Activated naive CD8-positive, alpha-beta T cell treated with anti-CD3 and anti-CD28 coated beads, Interleukin-2, amount 10 ng/mL, durations not matched to agents 7 days and 5 days (primary cell): Measurements from ENCODE around the gene NPAS3. TPM values are rescaled to one million over a fixed set of nuclear protein-coding genes. Genes with fewer than 3 reads are reported as not detected.

Experiments
- ATAC-seq: fragments of 150-1000 bp; cut with Tn5 transposase; one replicate; pipeline ENCODE4 v1.10.0; 2021; ENCODE audit warnings: low read depth, moderate library complexity
- POLR2A ChIA-PET: fragments of 350-600 bp; sonication (Branson Sonifier 250); formaldehyde crosslinking; loops from one replicate; lab custom pipeline; 2021; ENCODE audit warnings: antibody characterized with exemption; lab: Charles Lee
- DNase-seq: peaks from one replicate; pipeline ENCODE4 v3.0.0; 2021
- H3K27ac Mint-ChIP-seq: one replicate; pipeline ENCODE4 v1.8.0; 2022; ENCODE audit warnings: mild to moderate bottlenecking, mixed read lengths
- H3K27me3 Mint-ChIP-seq: one replicate; pipeline ENCODE4 v1.8.0; 2022; ENCODE audit warnings: mild to moderate bottlenecking, moderate library complexity, mixed read lengths
- H3K36me3 Mint-ChIP-seq: one replicate; pipeline ENCODE4 v1.8.0; 2021; ENCODE audit warnings: mild to moderate bottlenecking, mixed read lengths
- H3K4me1 Mint-ChIP-seq: one replicate; pipeline ENCODE4 v1.8.0; 2021; ENCODE audit warnings: mixed read lengths
- H3K4me3 Mint-ChIP-seq: one replicate; pipeline ENCODE4 v1.8.0; 2022; ENCODE audit warnings: mild to moderate bottlenecking, moderate library complexity, mixed read lengths
- H3K9me3 Mint-ChIP-seq: one replicate; pipeline ENCODE4 v1.8.0; 2021; ENCODE audit warnings: mixed read lengths
- total RNA-seq, 2 experiments: library from RNA; stranded (reverse); gene quantifications; one replicate each; pipeline ENCODE4 v1.2.3, GENCODE V29; 2021

Gene NPAS3
- total RNA-seq, 2 experiments from 2014 or later, result not detected

- no peak overlapping the region for H3K4me3 Mint-ChIP-seq
- no peaks in the 10 kb centered on the region for H3K4me1 Mint-ChIP-seq
- no peaks in the 10 kb centered on the region for H3K9me3 Mint-ChIP-seq
- H3K27ac Mint-ChIP-seq, result no peak overlapping the region
- H3K36me3 Mint-ChIP-seq, result no peaks in the 10 kb centered on the region
- no peak for ATAC-seq
- H3K27me3 Mint-ChIP-seq, result no peaks in the 10 kb centered on the region
- no peak for DNase-seq
- POLR2A ChIA-PET, result no interaction called here
Observed at GRCh38 chr14:33711811-33712216, 773.1 kb downstream of the NPAS3 start.

DNA sequence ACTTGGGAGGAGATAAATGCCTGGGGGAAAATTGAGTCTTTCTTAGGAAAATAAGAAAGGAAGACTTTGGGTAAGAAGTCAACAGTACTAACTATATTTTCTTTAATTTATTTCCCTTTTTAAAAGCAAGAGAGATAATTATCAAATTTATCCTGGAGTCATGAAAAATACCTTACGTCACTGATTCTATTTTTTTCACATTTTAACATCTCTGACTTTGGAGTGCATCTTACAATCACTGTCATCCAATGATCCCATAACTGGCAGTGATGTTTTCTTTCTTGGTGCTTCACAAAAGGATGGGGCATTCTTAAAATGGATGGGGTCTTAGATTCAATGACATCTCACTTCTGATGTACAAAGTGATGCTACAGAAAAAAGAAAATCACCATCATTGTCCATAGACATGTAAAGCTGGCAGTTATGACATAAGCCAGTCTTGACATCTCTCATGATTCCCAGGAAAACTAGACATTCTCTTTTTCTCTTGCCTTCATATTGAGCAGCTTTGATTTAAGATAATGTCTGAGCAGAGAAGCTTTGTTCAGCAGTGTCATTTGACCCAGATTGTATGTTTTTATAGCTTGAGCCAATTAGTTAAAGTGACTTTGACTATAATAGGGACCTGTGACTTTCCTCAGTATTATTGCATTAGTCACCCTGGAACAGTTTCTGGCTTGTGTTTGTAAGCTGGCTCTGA, 776.0 kb downstream of the NPAS3 start:
- no peak for ATAC-seq
- POLR2A ChIA-PET, result no interaction called here
- H3K27ac Mint-ChIP-seq, result no peak overlapping the region
- no peaks in the 10 kb centered on the region for H3K4me1 Mint-ChIP-seq
- H3K27me3 Mint-ChIP-seq, result no peaks in the 10 kb centered on the region
- no peaks in the 10 kb centered on the region for H3K36me3 Mint-ChIP-seq
- H3K4me3 Mint-ChIP-seq, result no peak overlapping the region
- no peak for DNase-seq
- no peaks in the 10 kb centered on the region for H3K9me3 Mint-ChIP-seq

GRCh38 chr14:33715227-33715528, 776.5 kb downstream of the NPAS3 start:
- DNase-seq, result no peak
- POLR2A ChIA-PET, result no interaction called here
- Mint-ChIP-seq H3K27ac (no peak overlapping the region), H3K4me1 (no peaks in the 10 kb centered on the region), H3K27me3 (no peaks in the 10 kb centered on the region), H3K9me3 (no peaks in the 10 kb centered on the region), H3K36me3 (no peaks in the 10 kb centered on the region), H3K4me3 (no peak overlapping the region)
- no peak for ATAC-seq

GRCh38 chr14:33716921-33717320, 778.2 kb downstream of the NPAS3 start:
- no peaks in the 10 kb centered on the region for H3K36me3 Mint-ChIP-seq
- POLR2A ChIA-PET, result no interaction called here
- no peak overlapping the region for H3K27ac Mint-ChIP-seq
- no peaks in the 10 kb centered on the region for H3K27me3 Mint-ChIP-seq
- H3K4me3 Mint-ChIP-seq, result no peak overlapping the region
- no peaks in the 10 kb centered on the region for H3K9me3 Mint-ChIP-seq
- H3K4me1 Mint-ChIP-seq, result no peaks in the 10 kb centered on the region
- DNase-seq, result no peak
- no peak for ATAC-seq

GRCh38 chr14:33717866-33718265, 779.2 kb downstream of the NPAS3 start:
- H3K9me3 Mint-ChIP-seq, result no peaks in the 10 kb centered on the region
- POLR2A ChIA-PET, result no interaction called here
- H3K36me3 Mint-ChIP-seq, result no peaks in the 10 kb centered on the region
- DNase-seq (no peak), ATAC-seq (no peak)
- no peak overlapping the region for H3K27ac Mint-ChIP-seq
- no peak overlapping the region for H3K4me3 Mint-ChIP-seq
- no peaks in the 10 kb centered on the region for H3K4me1 Mint-ChIP-seq
- no peaks in the 10 kb centered on the region for H3K27me3 Mint-ChIP-seq

DNA sequence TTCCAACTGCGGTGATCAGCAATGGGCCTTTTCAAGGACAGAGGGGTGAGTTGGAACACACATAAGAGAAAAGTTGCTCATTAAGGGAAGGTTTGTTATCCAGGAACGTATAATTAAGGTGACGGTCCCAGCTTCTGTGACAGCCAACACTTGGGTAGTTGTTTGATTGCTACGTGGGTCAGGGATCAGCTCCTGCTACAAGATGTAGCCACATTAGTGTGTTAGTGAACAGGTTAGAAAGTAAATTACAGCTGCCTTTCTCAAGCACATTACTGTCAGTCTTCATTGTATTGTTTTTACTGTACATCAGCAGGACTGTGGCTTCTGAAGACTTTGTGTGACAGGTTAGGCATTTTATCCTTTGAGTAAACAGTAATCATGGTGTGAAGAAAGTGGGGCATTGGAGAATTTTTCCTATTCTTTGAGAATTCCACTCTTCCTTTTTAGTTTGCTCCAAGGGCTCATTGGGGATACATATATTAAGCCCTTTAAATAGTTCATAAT, 781.7 kb downstream of the NPAS3 start:
- Mint-ChIP-seq H3K36me3 (no peaks in the 10 kb centered on the region), H3K27ac (no peak overlapping the region)
- ATAC-seq, result no peak

DNA sequence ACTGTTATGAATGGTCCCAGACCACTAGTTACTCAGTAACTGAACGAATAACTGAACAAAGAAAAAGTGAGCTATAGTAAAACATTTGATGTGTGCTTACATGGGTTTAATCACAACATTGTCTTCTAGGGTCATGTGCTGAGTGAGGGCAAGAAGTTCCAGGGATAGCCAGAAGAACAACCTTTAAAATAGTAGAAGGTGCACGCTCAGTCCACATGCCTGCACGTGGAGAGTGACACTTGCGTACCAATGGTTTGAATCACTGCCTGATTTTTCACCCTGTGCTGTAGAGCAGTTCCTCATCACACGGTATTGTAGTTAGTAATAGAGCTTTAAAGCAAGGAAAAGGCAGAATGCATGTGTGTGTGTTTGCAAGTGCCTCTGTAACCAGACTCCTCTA, 788.0 kb downstream of the NPAS3 start:
- Mint-ChIP-seq H3K9me3 (no peaks in the 10 kb centered on the region), H3K27me3 (no peaks in the 10 kb centered on the region), H3K27ac (no peak overlapping the region), H3K4me3 (no peak overlapping the region), H3K4me1 (no peaks in the 10 kb centered on the region), H3K36me3 (no peaks in the 10 kb centered on the region)
- POLR2A ChIA-PET, result no interaction called here
- ATAC-seq (no peak), DNase-seq (no peak)

More for the DNA sequence above, 781.7 kb downstream of the NPAS3 start:
- POLR2A ChIA-PET, result no interaction called here
- no peak overlapping the region for H3K4me3 Mint-ChIP-seq
- DNase-seq, result no peak
- no peaks in the 10 kb centered on the region for H3K4me1 Mint-ChIP-seq
- no peaks in the 10 kb centered on the region for H3K9me3 Mint-ChIP-seq
- no peaks in the 10 kb centered on the region for H3K27me3 Mint-ChIP-seq

GRCh38 chr14:33727606-33728005, 788.9 kb downstream of the NPAS3 start:
- H3K4me1 Mint-ChIP-seq, result no peaks in the 10 kb centered on the region
- H3K27me3 Mint-ChIP-seq, result no peaks in the 10 kb centered on the region
- ATAC-seq (no peak), DNase-seq (no peak)
- H3K9me3 Mint-ChIP-seq, result no peaks in the 10 kb centered on the region
- H3K4me3 Mint-ChIP-seq, result no peak overlapping the region
- no peak overlapping the region for H3K27ac Mint-ChIP-seq
- POLR2A ChIA-PET, result no interaction called here
- H3K36me3 Mint-ChIP-seq, result no peaks in the 10 kb centered on the region

DNA sequence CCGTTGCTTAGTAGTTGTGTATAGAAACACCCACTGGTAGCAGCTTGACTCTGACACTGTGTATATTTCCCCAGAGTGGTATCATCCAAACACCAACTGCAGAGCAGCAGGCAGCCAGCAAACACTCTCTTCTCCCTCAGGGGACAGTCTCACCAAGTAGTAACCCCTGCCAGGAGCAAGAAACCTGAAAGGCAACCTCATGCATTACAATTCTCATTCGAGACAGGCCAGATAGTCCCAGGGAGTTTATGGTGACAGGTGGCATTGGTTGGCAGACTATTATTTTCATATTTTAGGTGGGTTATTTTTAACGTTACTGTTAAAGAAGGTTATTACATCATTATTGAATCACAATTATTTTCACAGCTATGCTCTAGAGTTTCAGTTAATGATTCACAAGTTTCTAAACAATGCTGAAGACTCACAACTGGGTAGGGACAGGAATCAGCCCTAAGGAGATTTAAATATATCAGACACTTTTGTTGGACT, 789.4 kb downstream of the NPAS3 start:
- DNase-seq (no peak), ATAC-seq (no peak)
- H3K4me3 Mint-ChIP-seq, result no peak overlapping the region
- no peaks in the 10 kb centered on the region for H3K9me3 Mint-ChIP-seq
- no peaks in the 10 kb centered on the region for H3K36me3 Mint-ChIP-seq
- H3K27me3 Mint-ChIP-seq, result no peaks in the 10 kb centered on the region
- POLR2A ChIA-PET, result no interaction called here
- H3K27ac Mint-ChIP-seq, result no peak overlapping the region
- no peaks in the 10 kb centered on the region for H3K4me1 Mint-ChIP-seq

DNA sequence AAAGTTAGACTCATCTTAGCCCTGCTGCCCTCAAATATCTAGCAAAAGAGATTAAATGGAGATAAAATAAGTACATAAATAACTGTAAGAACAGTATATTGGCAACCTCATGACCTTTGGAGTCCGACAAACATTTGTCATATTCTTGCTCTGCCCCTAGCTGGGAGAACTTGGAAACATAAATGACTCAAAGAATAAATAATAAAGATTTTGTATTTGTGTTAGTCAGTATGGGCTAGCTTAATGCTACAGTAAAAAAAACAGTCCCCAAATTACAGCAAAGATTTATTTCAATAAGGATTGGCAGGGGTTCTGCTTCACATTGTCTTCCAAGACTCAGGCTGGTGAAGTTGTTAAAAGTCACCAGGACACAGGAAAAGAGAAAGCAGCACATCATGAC, 791.5 kb downstream of the NPAS3 start:
- Mint-ChIP-seq H3K36me3 (no peaks in the 10 kb centered on the region), H3K27ac (no peak overlapping the region), H3K4me1 (no peaks in the 10 kb centered on the region), H3K9me3 (no peaks in the 10 kb centered on the region), H3K27me3 (no peaks in the 10 kb centered on the region), H3K4me3 (no peak overlapping the region)
- ATAC-seq (no peak), DNase-seq (no peak)
- POLR2A ChIA-PET, result no interaction called here

- DNase-seq, result no peak
- no peak overlapping the region for H3K4me3 Mint-ChIP-seq
- no peaks in the 10 kb centered on the region for H3K9me3 Mint-ChIP-seq
- POLR2A ChIA-PET, result no interaction called here
- no peak overlapping the region for H3K27ac Mint-ChIP-seq
- no peak for ATAC-seq
- no peaks in the 10 kb centered on the region for H3K27me3 Mint-ChIP-seq
- H3K4me1 Mint-ChIP-seq, result no peaks in the 10 kb centered on the region
- H3K36me3 Mint-ChIP-seq, result no peaks in the 10 kb centered on the region
Observed at GRCh38 chr14:33732175-33732574, 793.5 kb downstream of the NPAS3 start.

DNA sequence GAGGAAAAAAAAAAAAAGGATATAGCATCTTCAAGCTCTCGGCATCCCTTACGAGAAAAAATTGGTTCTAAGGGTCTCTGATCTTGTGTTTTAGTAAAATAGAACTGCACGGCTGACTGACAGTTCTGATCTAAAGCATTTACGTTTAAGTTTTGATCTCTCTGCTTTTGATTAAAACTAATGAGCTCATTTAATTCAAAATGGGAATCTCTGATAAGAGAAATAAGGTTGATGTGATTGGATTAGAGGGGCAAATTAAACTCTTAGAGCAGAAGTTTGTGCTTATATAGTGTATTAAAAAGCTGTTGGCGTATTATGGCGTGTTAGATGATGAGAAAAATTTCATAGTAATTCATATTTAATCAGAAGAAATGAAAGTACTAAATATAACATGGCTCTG, 794.6 kb downstream of the NPAS3 start:
- H3K27me3 Mint-ChIP-seq, result no peaks in the 10 kb centered on the region
- no peaks in the 10 kb centered on the region for H3K9me3 Mint-ChIP-seq
- H3K4me3 Mint-ChIP-seq, result no peak overlapping the region
- DNase-seq (no peak), ATAC-seq (no peak)
- POLR2A ChIA-PET, result no interaction called here
- H3K36me3 Mint-ChIP-seq, result no peaks in the 10 kb centered on the region
- no peak overlapping the region for H3K27ac Mint-ChIP-seq
- H3K4me1 Mint-ChIP-seq, result no peaks in the 10 kb centered on the region

- no peaks in the 10 kb centered on the region for H3K9me3 Mint-ChIP-seq
- POLR2A ChIA-PET, result no interaction called here
- no peak for DNase-seq
- H3K36me3 Mint-ChIP-seq, result no peaks in the 10 kb centered on the region
- no peaks in the 10 kb centered on the region for H3K4me1 Mint-ChIP-seq
- no peak overlapping the region for H3K4me3 Mint-ChIP-seq
- H3K27ac Mint-ChIP-seq, result peak overlapping the region; percentile 5
- no peak for ATAC-seq
- H3K27me3 Mint-ChIP-seq, result no peaks in the 10 kb centered on the region
Observed at GRCh38 chr14:33733721-33734120, 795.0 kb downstream of the NPAS3 start.

GRCh38 chr14:33734387-33734786, 795.7 kb downstream of the NPAS3 start:
- no peaks in the 10 kb centered on the region for H3K27me3 Mint-ChIP-seq
- DNase-seq (no peak), ATAC-seq (no peak)
- H3K36me3 Mint-ChIP-seq, result no peaks in the 10 kb centered on the region
- no peak overlapping the region for H3K27ac Mint-ChIP-seq
- H3K4me3 Mint-ChIP-seq, result no peak overlapping the region
- POLR2A ChIA-PET, result no interaction called here
- no peaks in the 10 kb centered on the region for H3K9me3 Mint-ChIP-seq
- H3K4me1 Mint-ChIP-seq, result no peaks in the 10 kb centered on the region
